NCI-H1417 (cell line): ENCODE measurements around the gene UQCRC1.
"Not testable (repeated sequence)": the region's sequence is repeated elsewhere in the genome, so short reads cannot be mapped to it uniquely, and the experiment has no call there.

ENCODE experiments used
- DNase-seq, 3 experiments: peaks; one replicate each; lab custom pipeline; 2025; lab: John Stamatoyannopoulos, UW

UQCRC1 gene

DNA sequence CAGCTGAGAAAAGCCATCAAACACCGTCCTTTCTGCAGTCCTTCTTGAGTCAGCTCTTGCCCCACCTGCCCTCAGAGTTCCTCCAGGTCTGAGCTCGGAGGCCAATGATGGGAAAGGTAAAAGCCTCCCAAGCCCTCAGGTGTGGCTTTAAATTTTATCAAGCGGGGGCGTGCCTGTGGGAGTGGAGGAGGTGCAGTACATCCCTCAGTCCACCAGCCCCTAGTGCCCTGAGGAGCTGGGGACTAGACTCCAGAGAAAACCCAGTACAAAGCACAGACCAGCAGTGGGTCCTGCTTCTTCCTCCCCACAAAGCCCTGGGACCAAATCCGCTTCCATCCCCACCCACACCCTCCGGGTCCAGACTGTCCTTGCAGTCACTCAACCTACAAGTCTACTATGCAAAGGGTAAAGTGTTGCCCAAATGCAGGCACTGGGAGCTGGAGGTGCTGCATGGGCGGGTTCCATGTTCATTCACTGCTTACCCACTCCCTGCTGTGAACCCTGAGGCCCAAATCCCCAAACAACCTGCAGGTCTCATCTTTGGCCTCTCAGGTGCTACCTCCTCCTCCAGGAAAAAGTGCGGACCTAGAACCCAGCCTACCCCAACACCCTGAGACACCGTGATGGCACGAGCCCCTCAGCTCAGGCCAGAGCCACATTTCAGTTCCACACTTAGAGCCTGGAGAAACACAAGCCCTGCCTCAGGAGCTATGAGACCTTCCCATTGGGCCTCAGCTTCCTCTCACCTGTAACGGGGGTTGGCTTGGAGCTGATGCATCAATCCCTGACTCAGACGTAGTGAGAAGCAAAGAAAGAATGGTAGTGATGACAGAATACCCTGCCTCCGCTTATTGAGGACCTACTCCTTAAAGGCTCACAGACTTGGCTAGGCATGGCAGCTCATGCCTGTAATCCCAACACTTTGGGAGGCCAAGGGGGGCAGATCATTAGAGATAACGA is 55.3 kb downstream of the UQCRC1 start:
- DNase-seq = no peak

DNA sequence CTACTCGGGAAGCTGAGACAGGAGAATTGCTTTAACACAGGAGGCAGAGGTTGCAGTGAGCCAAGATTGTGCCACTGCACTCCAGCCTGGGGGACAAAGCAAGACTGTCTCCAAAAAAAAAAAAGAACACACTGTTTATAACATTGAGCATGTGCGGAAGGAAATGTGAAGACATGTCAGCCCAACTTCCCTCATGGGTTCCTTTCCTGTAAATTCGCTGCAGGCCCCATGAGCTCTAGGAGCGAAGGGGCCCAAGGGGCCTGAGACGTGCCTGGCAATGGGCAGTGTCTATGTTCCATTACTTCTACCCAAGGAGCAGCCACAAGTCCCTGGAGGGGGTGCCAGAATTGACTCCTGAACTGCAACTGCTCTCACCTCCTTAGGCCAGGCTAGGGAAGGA is 56.1 kb downstream of the UQCRC1 start:
- DNase-seq = no peak

DNA sequence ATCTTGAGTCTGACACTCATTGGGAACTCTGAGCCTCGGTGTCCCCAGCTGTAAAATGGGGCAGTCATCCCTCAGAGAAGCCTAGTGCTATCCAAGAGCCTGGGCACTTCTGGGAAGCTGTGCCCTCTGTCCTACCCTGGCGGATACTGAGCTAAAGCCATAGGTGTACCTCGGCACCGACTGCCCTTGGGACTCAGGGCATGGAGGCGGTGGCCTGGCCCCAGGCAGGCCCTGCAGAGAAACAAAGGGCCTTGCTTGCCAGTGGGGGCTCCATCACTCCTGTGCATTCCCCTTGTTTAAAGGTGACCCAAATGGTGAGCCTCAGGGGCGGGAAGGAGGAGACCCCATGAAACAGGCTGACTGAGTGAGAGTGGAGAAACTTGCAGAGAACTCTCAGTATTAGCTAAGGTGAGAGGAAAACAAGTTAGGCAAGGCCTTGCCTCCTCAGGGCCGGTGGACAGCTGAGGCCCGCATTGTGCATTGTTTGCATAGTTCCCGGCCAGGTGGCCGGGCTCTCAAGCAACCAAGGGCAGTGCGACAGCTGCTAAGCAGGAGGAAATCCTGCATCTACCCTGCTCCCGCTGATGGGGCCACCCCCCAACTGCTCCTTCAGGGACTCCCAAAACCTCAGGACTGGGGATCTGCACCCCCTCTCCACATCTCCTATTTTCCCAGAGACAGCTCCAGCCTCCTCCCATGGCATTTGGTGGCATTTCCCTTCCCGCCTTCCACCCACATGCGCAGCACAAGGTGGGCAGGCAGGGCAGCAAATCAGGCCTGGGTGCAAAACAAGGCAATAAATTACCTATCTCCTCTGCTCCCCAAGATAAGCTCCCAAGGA is 57.1 kb downstream of the UQCRC1 start:
- peak in 2 of 3 experiments; percentile 22 to 66 for DNase-seq

DNA sequence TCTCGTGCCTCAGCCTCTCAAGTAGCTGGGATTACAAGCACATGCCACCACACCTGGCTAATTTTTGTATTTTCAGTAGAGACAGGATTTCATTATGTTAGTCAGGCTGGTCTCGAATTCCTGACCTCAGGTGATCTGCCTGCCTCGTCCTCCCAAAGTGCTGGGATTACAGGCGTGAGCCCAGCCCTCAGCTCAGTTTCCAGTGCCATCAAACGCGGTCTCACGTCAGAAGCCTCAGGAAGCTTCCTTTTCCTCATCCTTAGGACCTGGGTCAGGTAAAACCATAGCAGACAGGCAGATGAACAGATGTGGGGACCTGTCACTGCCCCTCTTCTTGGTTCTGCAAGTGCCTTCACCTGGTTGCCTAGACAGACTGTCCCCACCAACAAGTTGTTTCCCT is 57.8 kb downstream of the UQCRC1 start:
- DNase-seq = not testable (repeated sequence)
